Liver (tissue), 9 donors: Measurements from ENCODE around the gene ADCY3. TPM values are rescaled to one million over a fixed set of nuclear protein-coding genes. Genes with fewer than 3 reads are reported as not detected.

Experiments
- DNase-seq: peaks from one replicate; pipeline ENCODE4 v3.0.0-alpha.2; 2017; ENCODE audit warnings: low spot score
- H3K27ac ChIP-seq, 2 donors: one replicate each; pipeline ENCODE4 v1.7.0; 2013; ENCODE audit warnings: inconsistent platforms in 2 of 2, low read length in 2 of 2, control low read depth in 1 of 2, low read depth in 1 of 2, mild to moderate bottlenecking in 1 of 2
- H3K27me3 ChIP-seq, 4 donors: one replicate each; pipeline versions ENCODE4 v1.6.1 to v1.7.0; 2013; ENCODE audit warnings: low read length in 3 of 4, inconsistent platforms in 1 of 4, mild to moderate bottlenecking in 1 of 4, moderate library complexity in 1 of 4; ENCODE audit not compliant: control insufficient read depth in 4 of 4, insufficient read depth in 4 of 4
- H3K36me3 ChIP-seq, 4 donors: one replicate each; pipeline versions ENCODE4 v1.6.1 to v1.7.0; 2013; ENCODE audit warnings: low read length in 3 of 4, mild to moderate bottlenecking in 3 of 4, low read depth in 1 of 4, moderate library complexity in 1 of 4; ENCODE audit not compliant: control insufficient read depth in 4 of 4, insufficient read depth in 3 of 4
- H3K4me1 ChIP-seq, 4 donors: one replicate each; pipeline versions ENCODE4 v1.6.1 to v1.7.0; 2013; ENCODE audit warnings: low read length in 3 of 4, mild to moderate bottlenecking in 3 of 4, moderate library complexity in 1 of 4; ENCODE audit not compliant: control insufficient read depth in 4 of 4, insufficient read depth in 4 of 4
- H3K4me3 ChIP-seq, 3 donors: one replicate each; pipeline versions ENCODE4 v1.6.1 to v1.7.0; 2013; ENCODE audit warnings: low read length in 3 of 3, control low read depth in 1 of 3, low read depth in 1 of 3, mild to moderate bottlenecking in 1 of 3
- H3K9ac ChIP-seq, 2 donors: one replicate each; pipeline ENCODE4 v1.7.0; 2013; ENCODE audit warnings: low read length in 2 of 2, mild to moderate bottlenecking in 2 of 2, moderate library complexity in 2 of 2, control low read depth in 1 of 2, low read depth in 1 of 2
- H3K9me3 ChIP-seq, 4 donors: one replicate each; pipeline versions ENCODE4 v1.6.1 to v1.7.0; 2013; ENCODE audit warnings: low read length in 3 of 4; ENCODE audit not compliant: control insufficient read depth in 4 of 4
- ATF3 ChIP-seq: IDR thresholded peaks from 2 replicates; pipeline ENCODE4 v1.6.1; 2016; ENCODE audit warnings: antibody characterized with exemption
- EGR1 ChIP-seq, 2 donors: IDR thresholded peaks; 2 replicates each; pipeline ENCODE4 v1.6.1; 2016 to 2018; ENCODE audit warnings: antibody characterized with exemption in 2 of 2, low read depth in 2 of 2
- FOXA1 ChIP-seq: IDR thresholded peaks from 2 replicates; pipeline ENCODE4 v1.6.1; 2016; ENCODE audit warnings: antibody characterized with exemption
- FOXA2 ChIP-seq: IDR thresholded peaks from 2 replicates; pipeline ENCODE4 v1.6.1; 2016; ENCODE audit warnings: antibody characterized with exemption
- GABPA ChIP-seq, 2 donors: IDR thresholded peaks in 1 of 2; conservative IDR thresholded peaks in 1 of 2; 2 replicates each; pipeline ENCODE4 v1.6.1; 2016; ENCODE audit warnings: antibody characterized with exemption in 2 of 2, mild to moderate bottlenecking in 1 of 2, moderate library complexity in 1 of 2
- HNF4A ChIP-seq, 2 donors: conservative IDR thresholded peaks; 2 replicates each; pipeline ENCODE4 v1.6.1; 2016; ENCODE audit warnings: antibody characterized with exemption in 2 of 2, mild to moderate bottlenecking in 2 of 2
- HNF4G ChIP-seq: IDR thresholded peaks from 2 replicates; pipeline ENCODE4 v1.6.1; 2016; ENCODE audit warnings: antibody characterized with exemption
- JUND ChIP-seq, 2 donors: IDR thresholded peaks; 2 replicates each; pipeline ENCODE4 v1.6.1; 2016; ENCODE audit warnings: antibody characterized with exemption in 2 of 2
- NR2F2 ChIP-seq: IDR thresholded peaks from 2 replicates; pipeline ENCODE4 v1.6.1; 2016; ENCODE audit warnings: antibody characterized with exemption
- RAD21 ChIP-seq, 2 donors: IDR thresholded peaks; 2 replicates each; pipeline ENCODE4 v1.6.1; 2016; ENCODE audit warnings: antibody characterized with exemption in 2 of 2, mild to moderate bottlenecking in 2 of 2
- RXRA ChIP-seq, 2 donors: IDR thresholded peaks; 2 replicates each; pipeline ENCODE4 v1.6.1; 2017 to 2018; ENCODE audit warnings: antibody characterized with exemption in 2 of 2, mild to moderate bottlenecking in 1 of 2
- SP1 ChIP-seq: IDR thresholded peaks from 2 replicates; pipeline ENCODE4 v1.6.1; 2018; ENCODE audit warnings: antibody characterized with exemption, mild to moderate bottlenecking
- TAF1 ChIP-seq: conservative IDR thresholded peaks from 2 replicates; pipeline ENCODE4 v1.6.1; 2016; ENCODE audit warnings: antibody characterized with exemption, mild to moderate bottlenecking
- YY1 ChIP-seq: IDR thresholded peaks from 2 replicates; pipeline ENCODE4 v1.6.1; 2016; ENCODE audit warnings: antibody characterized with exemption, mild to moderate bottlenecking
- WGBS: extraction: QIAGEN DNeasy Blood & Tissue Kit; methylation state at CpG from one replicate; pipeline ENCODE4 v1.1.7; 2013; 5-methylcytosine and 5-hydroxymethylcytosine counted together
- polyA plus RNA-seq, 2 donors: library from polyadenylated mRNA; stranded (reverse) in 1 of 2; unstranded in 1 of 2; fragments of 200-250 nt in 1 of 2; fragments of >200 nt in 1 of 2; fragmentation: Nextera tagmentation in 1 of 2; extraction: Ambion mirVana in 1 of 2; gene quantifications; one replicate each; pipeline versions ENCODE4 v1.2.1 to v1.2.3, GENCODE V29; 2013 to 2015
- total RNA-seq, 2 donors: library from RNA; depleted of rRNA; stranded (reverse); fragments of >200 nt; gene quantifications; one replicate each; pipeline ENCODE4 v1.2.3, GENCODE V29; 2014
- TF ChIP-seq, protein P1 (sequence below): fragments of 150-350 bp; IDR thresholded peaks from 2 replicates; pipeline ENCODE4 v1.5.1; 2017; ENCODE audit warnings: improper control_type of control experiment, low read depth, low read length; ENCODE audit not compliant: missing input control
- TF ChIP-seq, protein P2 (sequence below): IDR thresholded peaks from 2 replicates; pipeline ENCODE4 v1.6.1; 2016; ENCODE audit warnings: antibody characterized with exemption
- TF ChIP-seq, protein P3 (sequence below): IDR thresholded peaks from 2 replicates; pipeline ENCODE4 v1.6.1; 2016; ENCODE audit warnings: antibody characterized with exemption
- TF ChIP-seq, protein P4 (sequence below): IDR thresholded peaks from 2 replicates; pipeline ENCODE4 v1.6.1; 2016; ENCODE audit warnings: antibody characterized with exemption, mild to moderate bottlenecking
- donor health status: healthy.
- donor health status: healthy.
- donor health status: healthy.
- donor health status: healthy.
- donor health status: healthy.

ADCY3 gene
- total and polyA plus RNA-seq, 4 donors: 0.99 to 8.4 (median 6.4) TPM

- no peak overlapping the region for H3K27ac ChIP-seq
- H3K9me3 ChIP-seq: no peaks in the 10 kb centered on the region
- no peaks in the 10 kb centered on the region for H3K27me3 ChIP-seq
- TF ChIP-seq EGR1 (IDR thresholded peaks at IDR 0.05; ENCODE audit: low read depth in 2 of 2): no peak
- TF ChIP-seq, protein P1, sequence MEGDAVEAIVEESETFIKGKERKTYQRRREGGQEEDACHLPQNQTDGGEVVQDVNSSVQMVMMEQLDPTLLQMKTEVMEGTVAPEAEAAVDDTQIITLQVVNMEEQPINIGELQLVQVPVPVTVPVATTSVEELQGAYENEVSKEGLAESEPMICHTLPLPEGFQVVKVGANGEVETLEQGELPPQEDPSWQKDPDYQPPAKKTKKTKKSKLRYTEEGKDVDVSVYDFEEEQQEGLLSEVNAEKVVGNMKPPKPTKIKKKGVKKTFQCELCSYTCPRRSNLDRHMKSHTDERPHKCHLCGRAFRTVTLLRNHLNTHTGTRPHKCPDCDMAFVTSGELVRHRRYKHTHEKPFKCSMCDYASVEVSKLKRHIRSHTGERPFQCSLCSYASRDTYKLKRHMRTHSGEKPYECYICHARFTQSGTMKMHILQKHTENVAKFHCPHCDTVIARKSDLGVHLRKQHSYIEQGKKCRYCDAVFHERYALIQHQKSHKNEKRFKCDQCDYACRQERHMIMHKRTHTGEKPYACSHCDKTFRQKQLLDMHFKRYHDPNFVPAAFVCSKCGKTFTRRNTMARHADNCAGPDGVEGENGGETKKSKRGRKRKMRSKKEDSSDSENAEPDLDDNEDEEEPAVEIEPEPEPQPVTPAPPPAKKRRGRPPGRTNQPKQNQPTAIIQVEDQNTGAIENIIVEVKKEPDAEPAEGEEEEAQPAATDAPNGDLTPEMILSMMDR: no peak
- no peak for TF ChIP-seq SP1
- TF ChIP-seq FOXA2: no peak
- TF ChIP-seq JUND (IDR thresholded peaks at IDR 0.05): no peak
- TF ChIP-seq GABPA (IDR thresholded peaks at IDR 0.05 in 1 of 2, conservative IDR thresholded peaks at IDR 0.05 in 1 of 2): no peak
- TF ChIP-seq HNF4G: no peak
- TF ChIP-seq YY1: no peak
- TF ChIP-seq, protein P2, sequence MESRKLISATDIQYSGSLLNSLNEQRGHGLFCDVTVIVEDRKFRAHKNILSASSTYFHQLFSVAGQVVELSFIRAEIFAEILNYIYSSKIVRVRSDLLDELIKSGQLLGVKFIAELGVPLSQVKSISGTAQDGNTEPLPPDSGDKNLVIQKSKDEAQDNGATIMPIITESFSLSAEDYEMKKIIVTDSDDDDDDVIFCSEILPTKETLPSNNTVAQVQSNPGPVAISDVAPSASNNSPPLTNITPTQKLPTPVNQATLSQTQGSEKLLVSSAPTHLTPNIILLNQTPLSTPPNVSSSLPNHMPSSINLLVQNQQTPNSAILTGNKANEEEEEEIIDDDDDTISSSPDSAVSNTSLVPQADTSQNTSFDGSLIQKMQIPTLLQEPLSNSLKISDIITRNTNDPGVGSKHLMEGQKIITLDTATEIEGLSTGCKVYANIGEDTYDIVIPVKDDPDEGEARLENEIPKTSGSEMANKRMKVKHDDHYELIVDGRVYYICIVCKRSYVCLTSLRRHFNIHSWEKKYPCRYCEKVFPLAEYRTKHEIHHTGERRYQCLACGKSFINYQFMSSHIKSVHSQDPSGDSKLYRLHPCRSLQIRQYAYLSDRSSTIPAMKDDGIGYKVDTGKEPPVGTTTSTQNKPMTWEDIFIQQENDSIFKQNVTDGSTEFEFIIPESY: no peak
- no peak for TF ChIP-seq HNF4A (conservative IDR thresholded peaks at IDR 0.05)
- TF ChIP-seq, protein P3, sequence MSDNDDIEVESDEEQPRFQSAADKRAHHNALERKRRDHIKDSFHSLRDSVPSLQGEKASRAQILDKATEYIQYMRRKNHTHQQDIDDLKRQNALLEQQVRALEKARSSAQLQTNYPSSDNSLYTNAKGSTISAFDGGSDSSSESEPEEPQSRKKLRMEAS: no peak
- no peak for TF ChIP-seq ATF3
- TF ChIP-seq RXRA (IDR thresholded peaks at IDR 0.05): no peak
- TF ChIP-seq RAD21 (IDR thresholded peaks at IDR 0.05): no peak
- TF ChIP-seq, protein P4, sequence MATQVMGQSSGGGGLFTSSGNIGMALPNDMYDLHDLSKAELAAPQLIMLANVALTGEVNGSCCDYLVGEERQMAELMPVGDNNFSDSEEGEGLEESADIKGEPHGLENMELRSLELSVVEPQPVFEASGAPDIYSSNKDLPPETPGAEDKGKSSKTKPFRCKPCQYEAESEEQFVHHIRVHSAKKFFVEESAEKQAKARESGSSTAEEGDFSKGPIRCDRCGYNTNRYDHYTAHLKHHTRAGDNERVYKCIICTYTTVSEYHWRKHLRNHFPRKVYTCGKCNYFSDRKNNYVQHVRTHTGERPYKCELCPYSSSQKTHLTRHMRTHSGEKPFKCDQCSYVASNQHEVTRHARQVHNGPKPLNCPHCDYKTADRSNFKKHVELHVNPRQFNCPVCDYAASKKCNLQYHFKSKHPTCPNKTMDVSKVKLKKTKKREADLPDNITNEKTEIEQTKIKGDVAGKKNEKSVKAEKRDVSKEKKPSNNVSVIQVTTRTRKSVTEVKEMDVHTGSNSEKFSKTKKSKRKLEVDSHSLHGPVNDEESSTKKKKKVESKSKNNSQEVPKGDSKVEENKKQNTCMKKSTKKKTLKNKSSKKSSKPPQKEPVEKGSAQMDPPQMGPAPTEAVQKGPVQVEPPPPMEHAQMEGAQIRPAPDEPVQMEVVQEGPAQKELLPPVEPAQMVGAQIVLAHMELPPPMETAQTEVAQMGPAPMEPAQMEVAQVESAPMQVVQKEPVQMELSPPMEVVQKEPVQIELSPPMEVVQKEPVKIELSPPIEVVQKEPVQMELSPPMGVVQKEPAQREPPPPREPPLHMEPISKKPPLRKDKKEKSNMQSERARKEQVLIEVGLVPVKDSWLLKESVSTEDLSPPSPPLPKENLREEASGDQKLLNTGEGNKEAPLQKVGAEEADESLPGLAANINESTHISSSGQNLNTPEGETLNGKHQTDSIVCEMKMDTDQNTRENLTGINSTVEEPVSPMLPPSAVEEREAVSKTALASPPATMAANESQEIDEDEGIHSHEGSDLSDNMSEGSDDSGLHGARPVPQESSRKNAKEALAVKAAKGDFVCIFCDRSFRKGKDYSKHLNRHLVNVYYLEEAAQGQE: no peak
- TF ChIP-seq TAF1: no peak
- no peak for TF ChIP-seq FOXA1
- no peak for TF ChIP-seq NR2F2
- H3K4me1 ChIP-seq: no peaks in the 10 kb centered on the region
- H3K36me3 ChIP-seq: peaks cover 4 to 17% (median 10%) of the 10 kb centered on the region in 4 donors
- no peak overlapping the region for H3K9ac ChIP-seq
- 97% methylated on average over 4 of the region's 4 CpGs for WGBS
- no peak for DNase-seq
- no peak overlapping the region for H3K4me3 ChIP-seq
These were observed 25.9 kb upstream of the ADCY3 start for GRCh38 chr2:24945907-24946306.
